Smooth muscle cell (in vitro differentiated cells): Measurements from ENCODE around the gene SF3B3. TPM values are rescaled to one million over a fixed set of nuclear protein-coding genes. Genes with fewer than 3 reads are reported as not detected.
"Not testable (repeated sequence)": the region's sequence is repeated elsewhere in the genome, so short reads cannot be mapped to it uniquely, and the experiment has no call there.

Experiments
- DNase-seq: peaks from one replicate; lab custom pipeline; 2025; ENCODE audit not compliant: unreplicated experiment; lab: John Stamatoyannopoulos, UW
- H2AFZ ChIP-seq: fragments of 200-600 bp; sonication (generic); 2 replicates; pipeline ENCODE4 v1.6.0; 2016; ENCODE audit warnings: antibody characterized with exemption, low read depth, mild to moderate bottlenecking
- H3F3A ChIP-seq: fragments of 200-600 bp; sonication (generic); 2 replicates; pipeline ENCODE4 v1.6.0; 2017; ENCODE audit warnings: antibody characterized with exemption, low read depth
- H3K27ac ChIP-seq: fragments of 200-600 bp; sonication (generic); 2 replicates; pipeline ENCODE4 v1.5.1; 2016; ENCODE audit warnings: low read depth, mild to moderate bottlenecking
- H3K27me3 ChIP-seq: fragments of 200-600 bp; sonication (generic); 2 replicates; pipeline ENCODE4 v1.6.1; 2016; ENCODE audit warnings: low read depth, mild to moderate bottlenecking
- H3K36me3 ChIP-seq: fragments of 200-600 bp; sonication (generic); 2 replicates; pipeline ENCODE4 v1.5.1; 2016; ENCODE audit warnings: low read depth
- H3K4me1 ChIP-seq: fragments of 200-600 bp; sonication (generic); 2 replicates; pipeline ENCODE4 v1.5.1; 2016; ENCODE audit warnings: low read depth
- H3K4me2 ChIP-seq: fragments of 200-600 bp; sonication (generic); 2 replicates; pipeline ENCODE4 v1.6.0; 2016; ENCODE audit warnings: mild to moderate bottlenecking
- H3K4me3 ChIP-seq: fragments of 200-600 bp; sonication (generic); 2 replicates; pipeline ENCODE4 v1.5.1; 2016; ENCODE audit warnings: mild to moderate bottlenecking
- H3K79me2 ChIP-seq: fragments of 200-600 bp; sonication (generic); 2 replicates; pipeline ENCODE4 v1.6.0; 2016; ENCODE audit warnings: low read depth, mild to moderate bottlenecking
- H3K9ac ChIP-seq: fragments of 200-600 bp; sonication (generic); 2 replicates; pipeline ENCODE4 v1.6.0; 2016; ENCODE audit warnings: low read depth
- H3K9me3 ChIP-seq: fragments of 200-600 bp; sonication (generic); replicated peaks from 2 replicates; pipeline ENCODE4 v1.5.1; 2016; ENCODE audit warnings: low read depth
- H4K20me1 ChIP-seq: fragments of 200-600 bp; sonication (generic); 2 replicates; pipeline ENCODE4 v1.6.0; 2016; ENCODE audit warnings: low read depth
- WGBS: methylation state at CpG from one replicate; pipeline ENCODE4 v1.1.7; 2016; ENCODE audit warnings: low lambda C conversion rate; 5-methylcytosine and 5-hydroxymethylcytosine counted together
- polyA plus RNA-seq: library from polyadenylated mRNA; unstranded; fragments of >200 nt; fragmentation: Nextera tagmentation; extraction: Ambion mirVana; gene quantifications from 2 replicates; pipeline ENCODE4 v1.2.1, GENCODE V29; 2016
- total RNA-seq: library from RNA; depleted of rRNA; stranded (reverse); fragments of >200 nt; gene quantifications from 2 replicates; pipeline ENCODE4 v1.2.3, GENCODE V29; 2014
- TF ChIP-seq, protein P1 (sequence below): fragments of 200-600 bp; sonication (generic); IDR thresholded peaks from 2 replicates; pipeline ENCODE4 v1.5.1; 2017; ENCODE audit warnings: borderline replicate concordance, mild to moderate bottlenecking, antibody characterized with exemption; ENCODE audit not compliant: insufficient read depth, poor library complexity, severe bottlenecking

SF3B3 gene
- total and polyA plus RNA-seq, 2 experiments from 2014 or later, result 126 to 129 TPM

DNA sequence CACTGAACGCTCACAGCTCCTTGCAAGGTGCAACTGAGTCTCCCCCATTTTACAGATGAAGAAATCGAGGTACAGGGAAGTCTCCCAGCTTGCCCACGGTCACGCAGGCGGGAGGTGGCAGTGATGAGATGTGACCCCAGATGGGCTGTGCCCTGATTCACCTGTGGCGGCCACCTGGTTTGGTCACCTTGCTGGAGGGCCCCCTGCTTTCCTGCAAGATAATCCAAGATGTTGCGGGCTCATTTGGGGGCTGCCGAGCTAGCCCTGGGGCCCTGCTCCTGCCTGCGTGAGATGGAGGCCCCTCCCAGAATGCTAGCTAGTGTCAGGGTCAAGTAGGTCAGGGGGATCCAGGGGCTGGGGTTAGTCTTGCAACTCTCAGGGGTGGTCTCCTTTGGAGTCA lies 63.1 kb downstream of the SF3B3 start:
- Histone ChIP-seq H3K27me3 (no peaks in the 10 kb centered on the region), H3K9ac (no peak overlapping the region), H3K4me2 (no peak overlapping the region), H3F3A (no peaks in the 10 kb centered on the region), H3K36me3 (no peaks in the 10 kb centered on the region), H3K27ac (no peak overlapping the region), H4K20me1 (no peaks in the 10 kb centered on the region), H2AFZ (no peak overlapping the region), H3K4me1 (no peaks in the 10 kb centered on the region), H3K9me3 (no peaks in the 10 kb centered on the region), H3K79me2 (no peaks in the 10 kb centered on the region), H3K4me3 (no peak overlapping the region)
- no peak for DNase-seq
- 94% methylated on average over 9 of the region's 9 CpGs for WGBS
- TF ChIP-seq, protein P1, sequence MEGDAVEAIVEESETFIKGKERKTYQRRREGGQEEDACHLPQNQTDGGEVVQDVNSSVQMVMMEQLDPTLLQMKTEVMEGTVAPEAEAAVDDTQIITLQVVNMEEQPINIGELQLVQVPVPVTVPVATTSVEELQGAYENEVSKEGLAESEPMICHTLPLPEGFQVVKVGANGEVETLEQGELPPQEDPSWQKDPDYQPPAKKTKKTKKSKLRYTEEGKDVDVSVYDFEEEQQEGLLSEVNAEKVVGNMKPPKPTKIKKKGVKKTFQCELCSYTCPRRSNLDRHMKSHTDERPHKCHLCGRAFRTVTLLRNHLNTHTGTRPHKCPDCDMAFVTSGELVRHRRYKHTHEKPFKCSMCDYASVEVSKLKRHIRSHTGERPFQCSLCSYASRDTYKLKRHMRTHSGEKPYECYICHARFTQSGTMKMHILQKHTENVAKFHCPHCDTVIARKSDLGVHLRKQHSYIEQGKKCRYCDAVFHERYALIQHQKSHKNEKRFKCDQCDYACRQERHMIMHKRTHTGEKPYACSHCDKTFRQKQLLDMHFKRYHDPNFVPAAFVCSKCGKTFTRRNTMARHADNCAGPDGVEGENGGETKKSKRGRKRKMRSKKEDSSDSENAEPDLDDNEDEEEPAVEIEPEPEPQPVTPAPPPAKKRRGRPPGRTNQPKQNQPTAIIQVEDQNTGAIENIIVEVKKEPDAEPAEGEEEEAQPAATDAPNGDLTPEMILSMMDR, result no peak

- Histone ChIP-seq H3K9me3 (no peaks in the 10 kb centered on the region), H3K79me2 (no peaks in the 10 kb centered on the region), H2AFZ (peak overlapping the region; percentile 41), H3K4me2 (no peak overlapping the region), H3K27ac (no peak overlapping the region), H3K4me1 (no peaks in the 10 kb centered on the region), H3K4me3 (no peak overlapping the region), H3F3A (no peaks in the 10 kb centered on the region), H4K20me1 (no peaks in the 10 kb centered on the region), H3K36me3 (no peaks in the 10 kb centered on the region), H3K9ac (no peak overlapping the region), H3K27me3 (no peaks in the 10 kb centered on the region)
- 72% methylated on average over 4 of the region's 4 CpGs for WGBS
- DNase-seq, result no peak
- TF ChIP-seq, protein P1, result no peak
These were observed 64.9 kb downstream of the SF3B3 start for GRCh38 chr16:70588565-70588964.

- H3K9ac ChIP-seq, H3K4me1 ChIP-seq, H4K20me1 ChIP-seq, DNase-seq, H3K9me3 ChIP-seq, H3F3A ChIP-seq, H3K4me3 ChIP-seq, H3K4me2 ChIP-seq, H3K27me3 ChIP-seq, H3K36me3 ChIP-seq, H3K79me2 ChIP-seq, H2AFZ ChIP-seq: not testable (repeated sequence)
- H3K27ac ChIP-seq, result peak overlapping the region; percentile 42
- 95% methylated on average over 3 of the region's 3 CpGs for WGBS
These were observed 65.8 kb downstream of the SF3B3 start for GRCh38 chr16:70589416-70589815.

GRCh38 chr16:70589998-70590471 lies 66.4 kb downstream of the SF3B3 start:
- no peak overlapping the region for H3K9ac ChIP-seq
- DNase-seq, result peak; percentile 48
- H3K27ac ChIP-seq, result peak overlapping the region; percentile 42
- H3K4me2 ChIP-seq, result peak overlapping the region; percentile 55
- TF ChIP-seq, protein P1, result no peak
- H4K20me1 ChIP-seq, result no peaks in the 10 kb centered on the region
- H3K4me3 ChIP-seq, result no peak overlapping the region
- no peaks in the 10 kb centered on the region for H3K36me3 ChIP-seq
- no peaks in the 10 kb centered on the region for H3F3A ChIP-seq
- 42% methylated on average over 10 of the region's 10 CpGs for WGBS
- no peak overlapping the region for H2AFZ ChIP-seq
- no peaks in the 10 kb centered on the region for H3K9me3 ChIP-seq
- H3K4me1 ChIP-seq, result no peaks in the 10 kb centered on the region
- H3K27me3 ChIP-seq, result no peaks in the 10 kb centered on the region
- H3K79me2 ChIP-seq, result no peaks in the 10 kb centered on the region
